Fibroblast of gingiva (primary cell): Measurements from ENCODE around the gene ZFP3.
A peak's percentile ranks its signal among the peaks of the same experiment; 100 is the strongest.
"Not testable (repeated sequence)": the region's sequence is repeated elsewhere in the genome, so short reads cannot be mapped to it uniquely, and the experiment has no call there.

ENCODE experiments used
- DNase-seq: peaks from one replicate; pipeline ENCODE4 v3.0.0-alpha.2; 2011; ENCODE audit warnings: low read depth

Gene ZFP3

DNA sequence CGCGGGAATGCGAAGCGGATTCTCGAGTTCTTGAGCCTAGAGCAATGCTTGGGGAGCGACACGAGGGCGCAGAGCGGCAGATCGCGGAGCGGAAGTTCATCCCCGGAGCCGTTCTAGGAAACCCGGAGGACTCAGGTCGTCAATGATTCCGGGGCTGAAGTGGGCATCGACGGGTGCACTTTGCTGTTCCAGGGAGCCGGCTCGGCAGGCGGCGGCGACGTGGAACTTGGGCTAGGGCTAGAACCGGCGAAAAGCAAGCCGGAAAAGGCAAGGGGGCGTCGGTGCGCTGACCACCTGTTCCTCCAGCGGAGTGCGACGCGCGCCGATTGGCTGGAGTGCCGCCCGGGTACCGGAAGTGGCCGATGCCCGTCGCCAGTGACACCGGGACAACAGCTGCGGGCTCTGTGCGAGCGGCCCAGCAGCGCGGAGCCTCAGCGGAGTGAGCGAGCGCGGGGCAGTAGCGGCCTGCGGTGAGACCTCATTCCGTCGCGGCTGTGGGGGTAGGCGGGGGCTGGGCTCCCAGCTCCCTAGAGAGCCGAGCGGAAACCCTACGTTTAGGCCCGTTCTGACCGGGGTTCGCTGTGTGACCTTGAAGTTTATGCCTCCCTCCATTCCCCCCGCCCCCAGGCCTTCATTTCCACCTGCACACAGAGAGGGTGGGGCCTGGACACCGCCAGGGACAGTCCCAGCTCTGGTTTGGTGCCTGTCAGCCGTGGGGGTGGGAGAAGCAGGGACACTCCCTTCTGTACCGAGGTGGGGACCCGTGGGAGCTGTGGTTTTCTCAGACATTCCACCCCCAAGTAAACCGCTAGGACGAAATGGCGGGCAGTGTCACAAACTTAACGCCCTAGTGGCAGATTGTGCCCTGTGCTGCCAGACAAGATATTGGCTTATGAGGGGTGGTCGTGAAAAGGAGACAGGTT, at the start of gene ZFP3:
Gene ZFP3, plus strand, starts transcription at position 362 of the 923 bp plus-strand sequence. CDS start 13,038 bp downstream, outside the sequence.
- peak; percentile 90 for DNase-seq

DNA sequence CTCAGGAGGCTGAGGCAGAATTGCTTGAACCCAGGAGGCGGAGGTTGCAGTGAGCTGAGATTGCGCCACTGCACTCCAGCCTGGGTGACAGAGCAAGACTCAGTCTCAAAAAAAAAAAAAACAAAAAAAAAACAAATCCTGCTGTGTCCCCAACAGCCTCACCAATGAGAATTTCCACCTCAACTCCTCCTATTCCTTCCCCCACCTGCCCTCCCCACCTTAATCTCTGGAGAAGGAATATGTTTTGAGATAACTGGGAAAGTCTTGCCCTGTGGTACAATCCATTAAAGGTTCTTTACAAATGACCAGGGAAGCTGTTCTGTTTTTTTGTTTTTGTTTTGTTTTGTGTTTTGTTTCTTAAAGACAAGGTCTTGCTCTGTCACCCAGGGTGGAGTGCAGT, 48.1 kb upstream of the ZFP3 start:
- DNase-seq: not testable (repeated sequence)

DNA sequence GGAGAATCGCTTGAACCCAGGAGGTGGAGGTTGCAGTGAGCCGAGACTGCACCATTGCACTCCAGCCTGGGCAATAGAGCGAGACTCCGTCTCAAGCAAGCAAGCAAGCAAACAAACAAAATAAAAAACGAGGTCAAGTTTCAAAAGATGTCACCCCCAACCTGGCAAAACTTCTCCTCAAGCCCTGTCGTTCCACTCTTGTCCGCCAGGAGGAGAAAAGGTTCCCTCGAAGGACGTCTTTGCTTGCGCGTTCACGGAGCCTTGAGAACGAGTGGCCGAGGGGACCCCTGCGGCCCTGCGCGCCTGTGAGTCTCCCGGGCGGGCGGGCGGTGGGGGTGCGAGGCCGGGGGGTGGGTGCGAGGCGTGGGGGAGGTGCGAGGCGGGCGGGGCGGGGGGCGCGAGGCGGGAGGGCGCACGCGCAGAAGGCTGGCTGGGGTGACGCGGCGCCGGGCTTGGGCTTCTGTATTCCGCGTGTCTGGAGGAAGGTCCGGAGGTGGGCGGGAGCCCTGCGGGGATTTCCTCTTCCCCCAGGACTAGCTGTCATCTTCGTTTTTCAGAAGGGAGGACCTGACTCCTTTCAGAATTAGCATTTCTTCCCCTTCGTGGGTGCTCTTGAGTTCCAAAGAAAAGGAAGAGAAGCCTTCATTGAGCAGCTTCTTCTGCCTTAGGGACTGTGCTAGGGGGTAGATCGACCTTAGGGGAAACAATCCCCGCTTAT, 46.7 kb upstream of the ZFP3 start:
- DNase-seq: peak; percentile 63

DNA sequence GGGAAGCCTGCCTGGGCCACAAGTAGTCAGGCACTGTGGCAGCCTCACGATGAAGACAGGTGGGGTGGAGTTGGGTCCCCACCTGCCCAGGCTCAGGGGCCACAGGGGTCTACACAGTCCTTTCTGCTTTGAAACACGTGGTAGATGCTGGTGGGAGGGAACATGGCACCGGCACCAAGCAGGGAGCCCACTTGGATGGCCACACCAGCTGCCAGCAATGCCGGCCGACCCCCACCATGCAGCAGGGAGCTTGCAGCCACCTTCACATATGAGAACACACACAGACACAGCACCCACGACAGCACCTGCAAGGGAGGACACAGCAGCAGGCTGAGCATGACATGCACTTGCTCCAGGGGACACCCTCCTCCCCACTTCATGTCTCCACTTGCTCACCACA, 45.4 kb upstream of the ZFP3 start:
- no peak for DNase-seq

DNA sequence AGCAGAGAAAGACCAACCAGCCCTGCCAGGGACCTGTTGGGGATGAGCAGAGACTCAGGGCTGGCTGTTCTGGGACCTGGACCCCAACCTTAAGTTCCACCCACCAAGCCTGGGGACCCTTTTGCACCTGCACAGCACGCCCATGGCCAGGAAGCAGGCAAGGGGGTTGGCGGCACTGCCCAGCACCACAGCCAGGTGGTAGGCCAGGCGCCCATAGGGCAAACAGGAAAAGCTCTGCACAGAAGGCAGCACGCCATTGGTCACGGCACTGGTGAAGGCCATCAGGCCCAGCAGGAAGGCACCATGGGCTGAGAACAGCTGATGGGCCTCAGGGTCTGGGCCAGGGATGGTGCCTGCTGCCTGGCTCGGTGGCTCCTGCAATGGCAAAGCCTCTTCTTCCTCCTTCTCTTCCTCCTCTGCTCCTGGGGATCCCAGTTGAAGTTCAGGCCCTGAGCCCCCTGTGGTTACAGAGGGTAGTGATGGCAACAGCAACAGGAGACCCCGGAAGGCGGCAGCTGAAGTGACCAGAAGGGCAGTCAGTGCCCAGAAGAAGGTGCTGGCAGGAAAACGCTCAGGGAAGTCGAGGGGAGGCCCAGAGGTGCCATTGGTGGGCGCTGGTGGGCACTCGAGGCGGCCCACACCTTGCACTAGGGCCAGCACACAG, 44.8 kb upstream of the ZFP3 start:
- DNase-seq: no peak

DNA sequence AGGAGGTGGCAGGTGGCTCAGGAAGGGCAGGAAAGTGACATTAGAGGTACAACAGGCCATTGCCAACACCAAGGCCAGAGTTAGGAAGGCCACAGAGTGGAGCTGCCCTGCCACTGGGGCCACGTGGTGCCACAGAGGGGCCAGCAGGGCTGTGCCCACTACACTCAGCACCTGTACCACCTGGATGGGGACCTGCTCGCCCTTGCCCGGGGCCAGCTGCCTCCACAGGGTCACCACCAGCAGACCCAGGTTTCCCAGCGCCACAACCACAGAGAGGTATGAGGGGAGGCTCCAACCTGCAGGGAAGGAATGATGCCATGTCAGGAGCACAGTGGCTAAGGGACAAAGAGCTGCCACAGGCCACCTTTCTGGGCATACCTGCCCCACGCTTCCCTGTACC, 44.2 kb upstream of the ZFP3 start:
- DNase-seq: no peak

DNA sequence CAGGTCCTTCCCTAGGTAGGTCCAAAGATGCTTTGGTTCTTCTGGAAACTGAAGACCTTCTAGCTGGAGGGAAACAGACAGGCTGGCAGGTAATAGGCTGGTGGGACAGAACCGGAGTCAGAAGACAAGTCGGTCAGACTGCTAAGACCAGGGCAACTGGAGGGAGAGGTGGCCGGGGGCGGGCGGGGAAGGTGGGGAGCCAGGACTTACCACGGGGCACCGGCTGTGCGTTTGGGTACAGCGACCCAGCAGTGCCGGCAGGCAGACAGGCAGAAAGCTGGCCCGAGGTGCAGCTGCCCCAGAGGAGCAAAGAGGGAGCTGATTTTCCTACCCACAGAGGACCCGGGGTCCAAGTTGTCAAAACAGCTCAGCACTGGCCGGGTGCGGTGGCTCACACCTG, 43.6 kb upstream of the ZFP3 start:
- DNase-seq: no peak

DNA sequence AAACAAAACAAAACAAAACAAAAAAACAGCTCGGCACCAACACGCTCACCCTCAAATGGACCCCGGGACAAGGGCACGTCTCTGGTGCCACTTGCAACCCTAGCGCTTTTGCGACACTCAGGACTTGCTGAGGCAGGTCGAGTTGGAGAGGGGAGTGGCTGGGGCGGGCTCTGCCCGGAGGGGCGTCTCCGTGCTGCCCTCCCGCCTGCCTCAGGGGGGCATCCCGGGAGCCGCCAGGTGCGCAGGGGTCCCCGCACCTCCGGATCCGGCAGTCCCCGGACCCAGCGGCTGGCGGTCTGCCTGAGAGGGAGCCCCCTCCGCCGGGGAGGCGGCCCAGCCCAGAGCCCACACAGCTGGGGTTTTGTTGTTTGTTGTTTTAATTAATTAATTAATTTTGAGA, 43.0 kb upstream of the ZFP3 start, which contains the start of gene SLC52A1:
Gene SLC52A1, minus strand, starts transcription at position 112 of the 400 bp plus-strand sequence. CDS start 820 bp downstream, outside the sequence.
- DNase-seq: no peak

DNA sequence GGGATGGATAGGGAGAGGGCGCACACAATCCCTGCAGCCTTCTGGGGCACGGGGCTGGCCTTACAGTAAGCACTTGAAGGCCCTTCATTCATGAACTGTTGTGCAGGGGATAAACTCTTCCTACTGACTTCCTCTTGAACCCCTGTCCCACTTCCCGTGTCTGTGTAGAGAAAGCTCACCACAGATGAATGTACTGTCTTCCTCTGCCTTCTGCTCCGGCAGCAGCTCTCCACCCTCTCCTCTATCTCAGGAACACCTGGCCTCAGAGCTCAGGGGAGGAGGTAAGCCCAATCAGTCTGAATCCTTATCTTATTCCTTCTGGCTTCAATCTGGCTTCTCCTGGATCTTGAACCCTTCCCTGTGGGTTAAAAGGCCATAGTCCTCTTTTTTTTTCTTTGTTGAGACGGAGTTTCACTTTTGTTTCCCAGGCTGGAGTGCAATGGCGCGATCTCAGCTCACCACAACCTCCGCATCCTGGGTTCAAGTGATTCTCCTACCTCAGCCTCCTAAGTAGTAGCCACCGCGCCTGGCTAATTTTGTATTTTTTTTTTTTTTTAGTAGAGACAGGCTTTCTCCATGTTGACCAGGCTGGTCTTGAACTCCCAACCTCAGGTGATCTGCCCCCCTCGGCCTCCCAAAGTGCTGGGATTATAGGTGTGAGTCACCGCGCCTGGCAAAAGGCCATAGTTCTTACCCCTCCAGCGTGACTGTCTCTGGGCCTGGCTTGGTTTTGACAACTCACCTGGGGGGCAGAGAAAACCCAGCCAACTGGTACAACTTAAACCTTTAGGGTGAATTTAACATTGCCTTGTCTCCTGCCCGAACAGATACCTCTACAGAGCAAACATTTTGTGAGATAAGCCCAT, 35.9 kb upstream of the ZFP3 start:
- DNase-seq: no peak

DNA sequence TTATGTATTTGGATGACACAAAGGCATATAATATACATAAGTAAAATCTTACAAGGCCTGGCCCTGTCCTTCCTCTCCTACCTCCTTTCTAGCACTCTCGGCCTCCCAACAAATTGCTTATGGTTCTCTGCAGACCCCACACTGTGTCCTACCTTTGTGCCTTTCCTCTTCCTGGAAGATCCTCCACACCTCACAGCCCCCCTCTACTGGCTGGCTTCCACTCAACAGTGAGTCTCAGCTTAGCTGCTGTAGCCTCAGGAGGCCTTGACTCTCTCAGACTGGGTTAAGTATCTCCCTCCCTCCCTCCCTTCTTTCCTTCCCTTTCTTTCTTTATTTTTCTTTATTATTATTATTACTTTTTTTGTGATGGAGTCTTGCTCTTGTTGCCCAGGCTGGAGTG, 34.7 kb upstream of the ZFP3 start:
- DNase-seq: no peak

DNA sequence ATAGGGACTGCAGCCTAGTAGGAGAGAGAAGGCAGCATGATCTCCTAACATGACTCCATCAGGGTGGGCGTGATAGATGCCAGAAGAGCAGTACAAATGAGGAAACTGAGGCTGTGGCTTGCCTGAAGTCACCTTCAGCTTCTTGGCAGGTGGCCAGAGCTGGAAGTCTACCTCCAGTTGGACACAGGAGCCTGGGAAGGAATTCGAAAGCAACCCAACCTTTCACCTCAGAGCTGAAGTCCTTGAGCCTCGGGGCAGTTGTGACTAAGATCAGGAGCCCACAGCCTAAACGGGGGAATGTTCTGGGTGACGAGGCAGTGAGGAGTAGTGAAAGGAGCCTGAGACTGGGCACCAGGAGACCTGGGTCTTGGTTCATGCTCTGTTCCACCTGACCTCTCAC, 33.6 kb upstream of the ZFP3 start:
- no peak for DNase-seq

DNA sequence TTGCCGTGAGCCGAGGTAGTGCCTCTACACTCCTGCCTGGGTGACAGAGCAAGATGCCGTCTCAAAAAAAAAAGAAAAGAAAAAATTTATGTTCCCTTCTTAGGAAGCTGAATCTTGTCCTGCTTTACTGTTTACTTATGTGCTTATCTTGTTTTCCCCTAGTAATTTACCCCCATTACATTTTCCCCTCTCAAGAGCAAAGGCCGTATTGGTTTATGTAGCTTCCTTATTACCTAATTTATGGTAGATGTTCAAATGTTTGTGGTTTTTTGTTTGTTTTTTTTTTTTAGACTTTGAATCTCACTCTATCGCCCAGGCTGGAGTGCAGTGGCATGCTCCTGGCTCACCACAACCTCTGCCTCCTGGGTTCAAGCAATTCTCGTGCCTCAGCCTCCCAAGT, 32.8 kb upstream of the ZFP3 start:
- DNase-seq: no peak

DNA sequence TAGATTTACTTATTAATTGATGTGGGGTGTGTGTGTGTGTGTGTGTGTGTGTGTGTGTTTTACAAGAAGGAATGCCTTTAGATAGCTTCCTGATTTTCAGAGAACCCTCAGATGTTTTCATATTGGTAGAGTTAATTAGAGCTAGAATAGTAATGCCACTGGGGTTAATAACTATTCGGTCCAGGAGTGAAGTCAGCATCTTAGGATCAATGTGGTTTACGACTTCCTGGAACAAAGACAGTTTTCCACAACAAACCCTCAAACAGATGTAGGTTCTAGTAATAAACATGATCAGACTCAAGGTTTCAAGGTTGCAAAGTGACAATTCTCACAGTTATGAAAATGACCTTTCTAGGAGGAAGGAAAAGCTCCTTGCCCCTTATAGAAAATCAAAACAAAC, 30.8 kb upstream of the ZFP3 start:
- no peak for DNase-seq

DNA sequence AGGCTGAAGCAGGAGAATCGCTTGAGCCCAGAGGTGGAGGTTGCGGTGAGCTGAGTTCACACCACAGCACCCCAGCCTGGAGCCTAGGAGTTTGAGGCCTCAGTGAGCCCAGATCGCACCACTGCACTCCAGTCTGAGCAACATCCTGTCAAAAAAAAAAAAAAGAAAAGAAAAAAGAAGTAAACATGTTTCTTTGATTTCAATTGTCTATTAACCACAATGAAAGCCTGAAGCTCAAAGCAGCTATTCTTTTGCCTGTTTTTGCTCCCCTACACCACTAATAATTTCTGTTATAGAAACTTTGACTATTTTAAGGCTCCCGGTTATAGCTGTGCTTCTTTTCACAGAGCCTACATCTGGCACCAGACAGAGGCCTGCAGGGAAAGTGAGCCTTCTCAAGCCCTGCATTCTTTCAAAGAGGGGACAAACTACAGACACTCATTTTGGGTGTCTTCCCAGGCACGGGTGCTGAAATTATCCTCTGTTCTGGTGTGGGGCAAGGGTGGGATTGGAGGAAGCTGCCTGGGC, 28.9 kb upstream of the ZFP3 start:
- DNase-seq: no peak

DNA sequence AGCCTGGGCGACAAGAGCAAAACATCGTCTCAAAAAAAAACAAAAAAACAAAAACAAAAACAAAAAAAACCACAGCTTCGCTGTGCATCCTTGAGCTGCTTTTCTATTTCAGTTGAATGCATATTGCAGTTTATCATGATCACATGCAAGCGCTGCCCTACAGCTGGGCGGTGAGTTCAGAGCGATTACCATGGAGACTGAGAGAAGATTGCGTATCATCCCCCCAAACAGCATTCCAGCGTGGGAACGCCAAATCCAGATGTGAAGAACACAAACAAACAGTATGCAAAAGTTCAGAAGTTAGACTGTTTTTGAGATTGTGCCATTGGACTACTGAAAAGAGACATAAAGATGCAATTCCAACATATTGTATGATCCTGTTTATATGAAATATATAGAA, 28.0 kb upstream of the ZFP3 start:
- peak; percentile 79 for DNase-seq

DNA sequence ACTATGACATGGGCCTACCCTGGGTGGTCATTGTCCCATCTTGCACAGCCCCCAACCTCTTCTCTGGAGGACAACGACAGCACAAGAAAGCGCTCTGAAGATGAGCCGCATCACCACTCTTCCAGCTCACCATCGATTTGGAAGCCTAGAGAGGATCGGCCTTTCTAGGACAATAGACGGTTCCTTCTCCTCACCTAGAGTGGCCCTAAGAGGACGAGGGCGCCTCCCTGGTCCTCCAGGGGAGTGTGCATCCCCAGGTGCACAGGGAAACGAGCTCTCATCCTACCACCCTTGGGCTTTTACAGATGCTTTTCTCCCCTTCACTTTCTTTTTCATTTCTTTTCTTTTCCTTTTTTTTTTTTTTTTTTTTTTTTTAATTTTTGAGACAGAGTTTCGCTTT, 22.7 kb upstream of the ZFP3 start:
- no peak for DNase-seq

DNA sequence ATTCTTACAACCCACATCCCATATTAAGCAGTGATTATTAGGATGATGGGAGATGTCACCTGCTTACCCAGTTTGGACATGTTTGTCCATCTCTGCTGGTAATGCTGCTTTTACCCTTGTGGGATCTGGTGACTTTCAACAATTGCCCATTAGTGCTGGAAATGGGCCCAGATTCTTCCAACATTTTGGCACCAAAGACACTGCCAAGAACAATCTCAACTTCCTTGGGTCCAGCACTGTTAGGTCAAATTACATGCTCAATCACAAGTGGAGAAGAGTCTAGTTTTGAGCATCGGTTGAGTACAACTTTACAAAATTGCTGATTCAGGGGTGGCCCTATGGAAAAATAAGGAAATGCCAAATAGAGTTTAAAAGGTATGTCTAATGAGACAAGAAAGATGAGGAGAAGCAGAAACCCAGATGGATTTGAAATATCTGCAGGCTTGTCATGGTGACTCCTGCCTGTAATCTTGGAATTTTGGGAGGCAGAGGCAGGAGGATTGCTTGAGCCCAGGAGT, 13.0 kb upstream of the ZFP3 start:
- DNase-seq: peak; percentile 36

DNA sequence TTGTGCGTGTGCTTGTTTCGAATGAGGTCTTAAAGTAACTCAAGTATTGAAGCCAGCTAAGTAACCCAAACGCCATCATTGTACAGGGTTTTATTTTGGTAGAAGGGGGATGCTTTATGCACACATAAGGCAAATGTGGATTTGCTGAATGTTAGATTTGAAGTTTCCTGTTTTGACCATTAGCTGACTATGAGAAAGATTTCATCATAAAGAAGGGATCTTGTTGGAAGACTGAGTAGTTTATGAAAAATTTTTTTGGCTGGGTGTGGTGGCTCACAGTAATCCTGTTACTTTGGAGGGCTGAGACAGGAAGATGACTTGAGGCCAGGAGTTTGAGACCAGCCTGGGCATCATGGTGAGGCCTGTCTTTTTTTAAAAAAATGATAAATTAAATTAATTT, 10.0 kb upstream of the ZFP3 start:
- no peak for DNase-seq

DNA sequence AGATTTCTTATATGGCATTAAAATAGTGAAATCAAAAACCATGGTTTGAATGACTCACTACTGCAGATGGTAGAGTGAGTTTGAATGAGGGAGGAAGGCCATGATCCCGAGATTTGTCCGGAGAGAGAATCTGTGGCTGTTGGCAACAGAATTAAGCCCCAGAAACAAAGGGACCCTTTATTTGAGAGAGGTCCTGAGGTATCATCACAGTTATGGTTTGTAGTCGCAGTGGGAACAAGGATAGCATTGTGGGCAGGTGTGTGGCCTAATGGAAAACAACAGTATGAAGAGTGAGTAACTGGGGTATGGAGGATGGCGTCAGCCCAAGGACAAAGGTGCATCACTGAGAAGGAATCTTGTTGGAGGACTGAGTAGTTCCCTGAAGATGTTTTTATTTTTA, 8.5 kb upstream of the ZFP3 start:
- no peak for DNase-seq

DNA sequence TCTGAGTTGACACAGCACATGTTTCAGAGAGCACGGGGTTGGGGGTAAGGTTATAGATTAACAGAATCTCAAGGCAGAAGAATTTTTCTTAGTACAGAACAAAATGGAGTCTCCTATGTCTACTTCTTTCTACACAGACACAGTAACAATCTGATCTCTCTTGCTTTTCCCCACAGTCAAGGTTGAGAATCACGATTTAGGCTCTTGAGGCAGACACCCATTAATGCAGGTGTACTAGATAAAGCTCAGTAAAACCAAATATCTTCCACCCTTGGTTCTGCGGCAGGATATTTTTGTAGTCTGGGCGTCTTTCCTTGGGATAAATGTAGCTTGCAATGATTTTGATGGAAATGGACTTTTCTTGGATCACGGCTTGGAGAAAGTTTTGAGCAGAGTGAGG, 2.8 kb upstream of the ZFP3 start:
- not testable (repeated sequence) for DNase-seq

DNA sequence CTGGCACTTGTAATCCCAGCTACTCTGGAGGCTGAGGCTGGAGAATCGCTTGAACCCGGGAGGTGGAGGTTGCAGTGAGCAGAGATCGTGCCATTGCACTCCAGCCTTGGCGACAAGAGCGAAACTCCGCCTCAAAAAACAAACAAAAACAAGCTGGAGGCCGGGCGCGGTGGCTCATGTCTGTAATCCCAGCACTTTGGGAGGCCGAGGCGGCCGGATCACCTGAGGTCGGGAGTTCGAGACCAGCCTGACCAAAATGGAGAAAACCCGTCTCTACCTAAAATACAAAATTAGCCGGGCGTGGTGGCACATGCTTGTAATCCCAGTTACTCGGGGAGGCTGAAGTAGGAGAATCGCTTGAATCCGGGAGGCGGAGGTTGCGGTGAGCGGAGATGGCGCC, 992 bp upstream of the ZFP3 start:
- DNase-seq: not testable (repeated sequence)
